GM19023 (cell line): ENCODE data around the gene HMGN3.

ENCODE experiments used
- ATAC-seq: cut with Tn5 transposase; IDR thresholded peaks from one replicate; pipeline ENCODE4 v1.9.1; 2021; ENCODE audit warnings: mild to moderate bottlenecking, moderate library complexity; ENCODE audit not compliant: unreplicated experiment

Gene HMGN3

DNA sequence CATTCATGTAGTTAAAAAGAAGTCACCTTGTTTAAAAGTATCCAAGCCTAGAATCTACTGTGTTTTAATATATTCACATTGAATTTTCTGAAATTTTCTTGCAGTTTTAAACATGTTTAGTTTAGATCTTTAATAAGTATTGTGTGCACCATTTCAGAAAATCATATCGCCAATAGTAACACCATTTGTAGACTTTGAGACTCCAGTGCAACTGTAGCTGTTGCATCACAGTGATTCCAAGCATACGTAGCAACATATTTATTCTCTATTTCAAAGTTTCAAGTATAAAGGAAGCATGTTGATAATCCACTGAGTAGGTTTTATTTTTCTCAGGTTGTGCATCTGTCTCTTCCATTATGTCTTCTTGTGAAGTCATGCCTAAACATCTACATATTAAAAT lies 46.4 kb downstream of the HMGN3 start:
- ATAC-seq, result no peak

DNA sequence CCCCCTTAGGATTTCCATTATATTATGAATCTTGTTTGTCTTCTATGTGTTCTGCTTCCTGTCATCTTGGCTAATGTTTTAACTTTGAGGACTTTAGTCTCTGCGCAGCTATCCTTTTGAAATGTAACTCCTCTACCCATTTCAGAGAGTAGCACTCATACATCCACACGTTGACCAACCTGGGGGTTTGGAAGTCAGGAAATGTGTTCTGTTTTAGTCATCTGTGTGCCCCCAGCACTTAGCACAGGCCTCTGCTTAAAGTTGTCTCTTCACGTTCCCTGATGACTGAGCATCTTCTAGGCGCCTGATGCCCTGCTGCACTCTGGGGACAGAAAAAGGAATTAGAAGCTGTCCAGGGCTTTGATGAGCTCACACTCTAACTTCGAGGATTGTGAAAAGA lies 47.9 kb downstream of the HMGN3 start:
- no peak for ATAC-seq

GRCh38 chr6:79184641-79185040 lies 49.8 kb downstream of the HMGN3 start:
- no peak for ATAC-seq

DNA sequence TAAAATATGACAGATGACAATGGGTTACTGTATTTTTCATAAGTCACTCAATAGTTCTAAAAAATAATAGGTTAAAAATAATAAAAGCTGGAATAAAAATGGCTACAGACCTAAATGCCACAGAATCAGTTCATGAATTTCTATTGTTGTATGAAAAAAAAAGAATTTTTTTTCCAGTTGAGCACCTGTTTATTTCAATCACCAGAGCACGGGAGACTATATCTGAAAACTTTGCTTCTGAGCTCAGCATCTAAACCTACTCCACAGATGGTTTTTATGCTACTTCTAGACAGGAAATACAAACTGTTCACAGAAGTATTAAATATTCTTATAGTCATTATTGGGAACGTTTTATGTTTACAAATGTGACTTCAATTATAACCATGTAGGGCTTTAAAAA lies 50.4 kb downstream of the HMGN3 start:
- ATAC-seq, result no peak

DNA sequence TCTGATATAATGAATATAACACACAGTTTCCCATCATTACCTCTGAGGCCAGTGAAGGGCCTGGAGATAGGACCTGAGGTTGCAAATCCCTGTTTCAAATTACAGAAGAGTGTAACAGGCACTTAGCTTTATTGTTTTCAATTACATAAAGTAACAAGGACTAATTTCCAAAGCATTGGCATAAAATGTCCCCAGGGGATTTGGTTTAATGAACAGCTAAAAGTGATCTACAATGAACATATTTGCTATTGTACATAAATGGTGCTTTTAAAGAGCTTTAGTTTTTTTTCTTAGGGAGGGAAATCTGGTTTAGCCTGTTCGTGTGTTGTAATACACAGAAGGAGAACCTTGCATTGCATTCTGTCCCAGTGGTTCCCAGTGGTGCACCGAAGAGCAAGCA lies 54.4 kb downstream of the HMGN3 start:
- no peak for ATAC-seq

DNA sequence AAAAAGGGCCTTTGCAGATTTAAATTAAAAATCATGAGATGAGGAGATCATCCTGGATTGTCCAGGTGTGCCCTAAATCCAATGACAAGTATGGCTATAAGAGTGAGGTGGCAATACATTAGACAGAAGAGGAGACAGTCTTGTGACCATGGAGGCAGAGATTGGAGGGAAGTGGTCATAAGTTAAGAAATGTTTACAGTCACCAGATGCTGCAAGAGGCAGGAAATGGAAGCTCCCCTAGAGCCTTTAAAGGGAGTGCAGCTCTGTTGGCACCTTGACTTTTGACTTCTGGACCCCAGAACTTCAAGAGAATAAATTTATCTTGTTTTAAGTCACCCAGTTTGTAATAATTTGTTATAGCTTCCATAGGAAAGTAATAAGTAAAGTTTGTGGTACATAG lies 61.1 kb downstream of the HMGN3 start:
- ATAC-seq, result no peak

GRCh38 chr6:79170959-79171358 lies 63.5 kb downstream of the HMGN3 start:
- ATAC-seq, result no peak

GRCh38 chr6:79170431-79170830 lies 64.1 kb downstream of the HMGN3 start:
- no peak for ATAC-seq

DNA sequence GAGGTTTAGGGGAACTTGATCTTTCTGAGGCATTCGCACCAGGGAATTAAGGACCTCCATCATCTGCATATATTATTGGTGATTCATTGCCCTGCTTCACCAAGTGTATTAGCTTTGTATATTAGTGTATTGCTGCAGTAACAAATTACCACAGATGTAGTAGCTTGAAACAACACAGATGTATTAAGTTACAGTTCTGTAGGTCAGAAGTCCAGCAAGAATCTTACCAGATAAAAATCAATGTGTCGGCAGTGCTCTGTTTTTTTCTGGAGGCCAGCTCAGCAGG lies 65.8 kb downstream of the HMGN3 start:
- ATAC-seq, result no peak

- ATAC-seq, result no peak
Measured at GRCh38 chr6:79167931-79168694, 66.4 kb downstream of the HMGN3 start.

DNA sequence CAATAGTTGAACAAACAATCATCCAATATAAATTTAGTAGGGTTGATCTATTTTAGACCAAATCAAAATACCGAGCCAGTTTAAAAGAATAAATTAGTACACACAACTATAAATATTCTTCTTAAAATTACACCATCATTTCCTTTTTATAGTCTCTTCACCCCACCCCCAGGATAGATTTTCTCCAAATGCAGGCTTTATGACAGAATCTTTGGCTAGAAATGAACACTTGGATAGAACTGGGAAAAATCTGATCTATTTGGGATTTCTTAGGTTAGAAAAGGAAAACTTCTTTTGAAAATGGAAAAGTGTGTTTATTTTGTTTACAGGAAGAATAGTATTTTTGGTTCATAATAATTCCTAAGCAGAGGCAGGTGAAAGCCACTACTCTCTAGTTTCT lies 74.6 kb downstream of the HMGN3 start:
- ATAC-seq, result no peak

DNA sequence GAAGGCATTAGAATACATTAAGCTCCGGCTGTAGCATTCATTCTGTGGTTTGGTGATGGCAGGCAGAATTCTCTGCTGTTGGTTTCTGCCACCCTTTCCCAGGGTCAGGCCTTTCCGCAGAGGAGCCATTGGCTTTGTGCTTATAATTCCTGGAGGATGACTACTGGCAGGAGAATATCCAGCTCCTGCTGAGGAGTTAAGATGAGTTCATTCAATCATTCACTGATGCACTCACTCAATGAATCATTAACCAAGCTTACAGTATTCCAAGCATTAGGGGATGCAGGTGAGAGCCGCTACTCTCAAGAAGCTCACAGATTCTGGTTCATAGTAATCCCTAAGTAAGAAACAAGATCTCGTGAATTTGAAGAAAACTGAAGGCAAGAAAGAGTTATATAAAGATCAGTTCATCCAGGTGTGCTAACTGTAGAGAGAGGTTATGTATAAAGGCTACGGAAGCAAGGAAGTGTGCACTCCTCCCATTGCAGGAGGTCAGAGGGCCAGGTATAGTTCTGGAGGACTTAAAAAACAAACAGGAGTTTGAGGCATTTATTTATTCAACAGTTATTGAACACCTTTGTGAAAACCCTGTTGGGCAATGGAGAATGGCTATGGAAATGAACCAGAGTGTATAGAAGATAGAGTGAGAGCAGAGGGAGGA lies 75.5 kb downstream of the HMGN3 start:
- no peak for ATAC-seq

DNA sequence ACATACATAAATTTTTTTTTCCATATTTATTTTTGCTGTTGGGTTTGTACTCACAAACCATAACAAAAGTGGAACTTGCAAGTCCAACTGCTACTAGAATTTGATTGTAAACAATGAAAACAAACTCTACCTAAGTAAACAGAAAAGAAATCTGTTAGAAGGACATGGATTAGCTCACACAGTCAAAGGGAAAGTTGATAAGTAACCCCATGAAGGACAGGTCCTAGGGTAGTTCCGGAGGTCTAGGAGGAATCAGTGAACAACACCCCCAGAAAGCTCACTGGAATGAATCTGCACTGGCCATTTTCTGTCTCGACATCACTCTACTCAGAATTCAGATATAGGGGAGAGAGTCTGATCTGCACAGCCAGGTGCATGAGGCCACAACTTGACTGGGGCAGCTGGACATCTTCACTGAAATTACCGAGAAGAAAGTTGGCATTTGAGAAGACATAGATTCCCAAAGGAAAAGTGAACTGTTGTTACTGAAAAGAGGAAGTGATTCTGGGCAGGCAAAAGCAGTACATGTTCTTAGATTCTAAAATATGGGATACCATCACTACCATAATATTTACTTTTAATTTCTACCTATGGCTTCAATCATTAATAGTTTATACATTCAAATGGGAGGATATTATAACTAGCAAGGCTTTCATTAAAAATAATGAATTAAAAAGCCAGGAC lies 76.4 kb downstream of the HMGN3 start:
- ATAC-seq, result no peak

DNA sequence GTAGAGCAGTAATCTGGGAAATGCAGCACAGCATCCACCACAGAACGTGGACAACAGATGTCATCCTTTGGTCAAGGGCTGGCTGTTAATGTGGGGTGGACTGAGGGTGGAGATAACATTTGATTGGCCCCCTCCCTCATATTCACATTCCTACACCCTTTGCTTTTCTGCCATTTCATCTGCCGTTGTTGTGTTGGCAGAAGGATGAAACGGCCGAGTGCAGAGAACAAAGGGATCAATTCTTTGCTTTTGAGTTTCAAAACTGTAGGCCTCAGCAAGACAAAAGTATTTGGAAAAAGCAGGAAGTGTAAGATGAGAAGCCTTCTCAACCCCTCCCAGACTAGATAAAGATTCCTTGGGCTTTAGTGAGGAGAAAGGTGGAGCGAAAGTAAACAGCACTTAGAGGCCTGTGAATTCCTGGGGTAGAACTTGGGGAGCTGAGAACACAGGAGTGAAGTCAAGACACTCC lies 82.2 kb downstream of the HMGN3 start:
- no peak for ATAC-seq
